Breast epithelium (tissue), 3 donors: Measurements from ENCODE around the gene TEKT1.

ENCODE experiments used
- CTCF ChIP-seq, 3 donors: fragments of 450-650 bp; IDR thresholded peaks; one replicate each; pipeline ENCODE4 v1.5.1; 2016 to 2017; ENCODE audit warnings: antibody characterized with exemption in 3 of 3, mild to moderate bottlenecking in 3 of 3, moderate library complexity in 3 of 3
- POLR2A ChIP-seq: fragments of 450-650 bp; IDR thresholded peaks from one replicate; pipeline ENCODE4 v1.6.1; 2016; ENCODE audit warnings: antibody characterized with exemption, mild to moderate bottlenecking, moderate library complexity
- POLR2AphosphoS5 ChIP-seq, 3 donors: sonication (generic); formaldehyde crosslinking; IDR thresholded peaks; one replicate each; pipeline ENCODE4 v1.6.1; 2017; ENCODE audit warnings: antibody characterized with exemption in 3 of 3

GRCh38 chr17:6862122-6862521 is 30.6 kb upstream of the TEKT1 start:
- TF ChIP-seq CTCF (IDR thresholded peaks at IDR 0.05): no peak
- TF ChIP-seq POLR2AphosphoS5 (IDR thresholded peaks at IDR 0.05): no peak
- no peak for TF ChIP-seq POLR2A
